Gastroesophageal sphincter (tissue), 2 donors: ENCODE data around the gene MFAP1.

Source experiments
- EP300 ChIP-seq: sonication (generic); formaldehyde crosslinking; IDR thresholded peaks from one replicate; pipeline ENCODE4 v1.6.1; 2017; ENCODE audit warnings: antibody characterized with exemption, mild to moderate bottlenecking
- POLR2A ChIP-seq, 2 donors: fragments of 450-650 bp; IDR thresholded peaks; one replicate each; pipeline ENCODE4 v1.6.1; 2017; ENCODE audit warnings: antibody characterized with exemption in 2 of 2, mild to moderate bottlenecking in 2 of 2, moderate library complexity in 1 of 2

DNA sequence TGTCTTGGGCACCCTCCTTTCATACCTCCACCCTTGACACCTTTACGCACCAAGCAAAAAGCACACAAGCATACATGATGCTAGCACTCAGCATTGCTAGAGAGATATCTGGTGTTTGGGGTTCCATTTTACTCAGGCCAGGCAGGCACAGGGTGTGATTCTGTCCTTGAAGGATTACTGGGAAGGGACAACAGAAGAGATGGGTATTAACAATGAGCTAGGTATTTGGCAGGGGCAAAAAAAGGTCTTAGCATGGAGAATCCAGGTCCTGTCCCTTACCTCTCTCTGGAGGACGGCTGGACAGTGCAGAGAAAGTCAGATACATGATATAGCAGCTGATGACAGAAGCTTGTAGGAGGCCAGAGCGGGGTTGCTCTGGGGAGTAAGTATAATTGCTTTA lies 27.9 kb downstream of the MFAP1 start:
- TF ChIP-seq EP300 (no peak), POLR2A (IDR thresholded peaks at IDR 0.05) (no peak)
